NCI-H2227 (cell line): ENCODE data around the gene BTRC.

Experiments used
- DNase-seq: peaks from one replicate; lab custom pipeline; 2025; ENCODE audit not compliant: unreplicated experiment; lab: John Stamatoyannopoulos, UW

BTRC gene

GRCh38 chr10:101513733-101514132 lies 159.8 kb downstream of the BTRC start:
- no peak for DNase-seq

GRCh38 chr10:101525848-101526247 lies 171.9 kb downstream of the BTRC start:
- no peak for DNase-seq

- DNase-seq: no peak
Measured at GRCh38 chr10:101529207-101529606, 175.2 kb downstream of the BTRC start.

DNA sequence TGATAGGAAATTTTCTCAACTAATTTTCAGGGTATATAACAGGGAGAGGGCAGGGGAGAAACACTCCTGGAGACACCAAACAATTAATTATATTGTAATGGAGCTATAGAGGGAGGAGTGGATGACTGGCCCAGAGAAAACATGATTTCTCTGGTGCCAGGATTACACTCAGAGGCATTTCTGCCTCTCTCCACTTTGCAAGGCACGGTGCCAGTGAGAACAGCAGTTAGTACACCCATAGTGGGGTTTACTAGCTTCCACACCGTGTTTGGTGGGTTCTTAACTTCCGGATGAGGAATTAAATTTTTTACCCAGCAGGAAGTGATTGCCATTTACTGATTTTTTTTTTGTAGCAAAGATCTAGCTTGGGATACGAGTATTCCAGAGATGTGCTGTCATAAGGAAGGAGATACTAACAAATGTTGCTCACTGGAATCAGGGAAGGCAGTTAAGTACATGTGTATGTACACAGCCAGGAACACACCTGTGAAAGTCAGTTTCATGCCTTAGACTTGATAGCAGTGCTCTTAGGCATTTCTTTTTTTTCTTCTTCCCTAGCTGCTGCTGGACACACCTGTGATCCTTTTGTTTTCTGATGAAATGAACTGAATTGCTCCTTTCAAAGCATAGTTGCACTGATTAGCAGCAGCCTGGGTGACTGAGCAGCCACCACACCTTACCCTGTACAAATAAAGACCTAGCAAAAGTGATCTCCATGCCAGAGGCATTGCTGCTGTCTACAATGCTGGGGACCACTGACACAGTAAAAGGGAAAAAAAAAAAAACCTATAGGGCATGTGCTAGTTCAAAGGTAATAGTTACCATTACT lies 176.0 kb downstream of the BTRC start:
- no peak for DNase-seq

- no peak for DNase-seq
Measured at GRCh38 chr10:101535949-101536348, 182.0 kb downstream of the BTRC start.

GRCh38 chr10:101536800-101537199 lies 182.8 kb downstream of the BTRC start:
- DNase-seq: peak; percentile 44

DNA sequence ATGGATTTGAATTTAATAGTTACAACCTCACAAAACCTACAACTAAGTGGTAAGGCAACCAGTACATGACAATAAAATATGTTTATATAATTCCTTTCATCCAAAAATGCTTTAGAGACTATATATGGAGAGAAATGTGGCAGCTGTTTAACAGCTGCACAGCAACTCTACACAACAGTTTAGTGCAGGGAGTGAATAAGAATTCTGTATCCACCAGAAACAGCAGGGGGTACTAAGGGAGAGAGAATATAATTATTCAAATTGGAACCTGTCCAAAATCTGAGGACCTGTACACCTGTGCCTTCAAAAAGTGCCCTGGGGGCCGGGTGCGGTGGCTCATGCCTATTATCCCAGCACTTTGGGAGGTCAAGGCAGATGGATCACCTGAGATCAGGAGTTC lies 184.5 kb downstream of the BTRC start:
- DNase-seq: no peak

GRCh38 chr10:101545898-101546297 lies 191.9 kb downstream of the BTRC start:
- peak; percentile 70 for DNase-seq

GRCh38 chr10:101550965-101551364 lies 197.0 kb downstream of the BTRC start:
- no peak for DNase-seq

DNA sequence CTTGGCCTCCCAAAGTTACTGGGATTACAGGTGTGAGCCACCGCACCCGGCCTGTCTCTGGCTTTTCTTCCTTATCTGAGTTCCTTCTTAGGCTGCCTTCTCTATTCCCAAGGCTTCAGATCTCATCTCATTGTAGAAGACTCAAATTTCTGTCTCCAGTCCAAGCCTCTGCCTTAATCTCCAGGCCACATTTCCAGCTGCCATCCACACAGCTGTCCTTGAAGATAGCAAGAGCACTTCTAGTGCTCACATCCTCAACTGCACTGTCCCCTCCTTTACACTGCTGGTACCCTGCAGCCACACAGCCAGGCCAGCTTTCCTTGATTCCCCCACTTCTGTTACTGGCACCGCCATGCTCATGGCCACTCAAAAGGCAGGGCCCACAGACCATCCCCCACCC lies 198.5 kb downstream of the BTRC start:
- DNase-seq: no peak

DNA sequence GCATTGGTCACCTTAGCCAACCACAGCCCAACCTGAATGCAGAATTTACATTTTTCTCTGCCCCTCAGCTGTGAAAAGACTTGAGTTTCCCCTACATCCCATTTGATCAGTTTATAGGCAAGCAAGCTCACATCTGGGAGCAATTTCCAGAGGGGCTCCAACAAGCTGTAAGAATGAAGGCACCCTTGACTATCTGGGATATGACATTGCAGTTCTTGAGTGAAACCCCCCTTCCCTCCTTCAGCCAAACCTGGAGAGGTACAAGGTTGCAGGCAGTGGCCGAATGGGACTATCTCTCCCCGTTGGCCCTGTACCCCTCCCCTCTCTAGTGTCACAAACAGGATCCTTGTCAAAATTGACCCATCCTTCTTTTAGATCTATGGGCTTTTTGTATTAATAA lies 203.6 kb downstream of the BTRC start:
- no peak for DNase-seq

- DNase-seq: no peak
Measured at GRCh38 chr10:101558204-101558603, 204.2 kb downstream of the BTRC start.

DNA sequence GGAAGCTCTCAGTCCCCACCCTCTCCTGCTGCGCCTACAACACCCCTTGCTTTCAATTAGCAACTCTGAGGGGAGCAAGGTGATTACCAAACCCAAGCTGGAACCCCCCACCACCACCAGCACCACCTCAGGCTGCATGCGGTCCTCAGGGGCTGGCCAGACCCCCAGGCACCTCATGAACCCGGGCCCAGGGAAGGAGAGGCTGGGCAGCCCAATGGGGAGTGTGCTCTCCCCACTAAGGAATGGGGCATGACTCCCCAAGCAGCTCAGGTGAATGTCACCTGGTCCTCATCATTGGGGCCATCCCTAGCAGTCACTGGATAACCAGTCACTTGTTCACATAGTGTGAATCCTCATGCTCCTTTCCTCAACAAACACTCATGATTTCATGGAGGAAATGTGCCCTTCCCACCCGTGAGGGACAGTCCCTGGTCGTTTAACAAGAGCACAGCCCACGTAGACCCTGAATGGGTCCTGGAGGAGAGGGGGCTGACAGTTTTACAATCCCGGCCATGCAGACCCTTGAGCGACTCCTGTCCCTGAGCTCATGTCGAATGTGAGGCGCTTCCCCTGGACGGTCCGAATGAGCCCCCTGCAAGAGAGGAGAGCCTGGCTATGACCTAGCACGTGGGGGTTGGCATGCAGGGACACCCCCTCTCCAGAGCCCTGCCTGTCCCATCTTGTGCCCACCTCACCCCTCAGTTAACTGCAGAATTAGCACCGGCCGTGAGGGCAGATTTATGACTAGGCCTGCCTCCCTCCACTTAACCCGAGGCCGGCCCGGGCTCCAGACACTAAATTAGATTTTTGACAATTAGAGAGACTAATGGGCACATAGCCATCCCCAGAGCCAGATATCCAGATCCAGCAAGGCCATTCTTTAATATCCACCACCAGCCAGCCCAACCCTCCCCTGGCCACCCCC lies 205.0 kb downstream of the BTRC start:
- DNase-seq: no peak

- DNase-seq: no peak
Measured at GRCh38 chr10:101559596-101560297, 205.8 kb downstream of the BTRC start.

GRCh38 chr10:101560298-101561067 lies 206.5 kb downstream of the BTRC start:
- no peak for DNase-seq

DNA sequence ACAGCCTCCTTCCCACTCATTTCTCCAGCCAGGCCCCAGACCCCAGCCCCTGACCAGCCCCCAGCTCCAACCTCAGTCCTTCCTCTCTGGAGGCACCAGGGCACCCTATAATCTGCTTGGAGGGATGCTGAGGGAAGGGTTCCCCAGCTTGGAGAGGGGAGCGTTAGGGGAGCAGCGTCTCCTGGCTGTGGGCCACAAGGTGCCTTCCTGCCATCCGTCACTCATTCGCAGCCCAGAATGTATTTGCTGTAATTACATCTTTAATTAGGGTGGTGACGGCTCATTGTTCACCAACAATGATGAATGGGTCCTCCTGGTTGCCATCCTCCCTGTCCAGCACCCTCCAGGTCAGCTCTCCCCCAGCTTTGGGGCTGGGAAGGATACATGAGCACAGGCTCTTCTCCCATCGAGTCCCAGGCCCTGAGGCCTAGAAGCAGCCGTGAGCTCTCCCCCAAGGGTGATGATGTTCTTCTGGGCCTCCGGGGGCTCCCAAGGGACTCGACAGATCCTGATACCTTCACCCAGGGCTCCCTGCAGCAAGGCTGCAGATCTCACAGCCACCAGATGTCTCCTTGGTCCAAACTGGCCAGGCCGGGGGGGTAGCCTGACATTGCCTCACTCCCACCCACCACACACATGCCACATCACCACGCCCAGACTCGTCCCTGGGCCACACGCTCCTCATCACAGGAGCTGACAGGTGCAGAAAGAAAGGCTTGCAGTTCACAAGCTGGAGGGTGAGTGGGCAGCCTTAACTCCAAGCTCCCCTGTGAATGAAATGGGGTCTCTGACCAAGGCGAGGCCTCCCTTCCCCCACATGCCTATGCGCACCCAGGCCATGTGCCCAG lies 207.3 kb downstream of the BTRC start:
- DNase-seq: no peak

DNA sequence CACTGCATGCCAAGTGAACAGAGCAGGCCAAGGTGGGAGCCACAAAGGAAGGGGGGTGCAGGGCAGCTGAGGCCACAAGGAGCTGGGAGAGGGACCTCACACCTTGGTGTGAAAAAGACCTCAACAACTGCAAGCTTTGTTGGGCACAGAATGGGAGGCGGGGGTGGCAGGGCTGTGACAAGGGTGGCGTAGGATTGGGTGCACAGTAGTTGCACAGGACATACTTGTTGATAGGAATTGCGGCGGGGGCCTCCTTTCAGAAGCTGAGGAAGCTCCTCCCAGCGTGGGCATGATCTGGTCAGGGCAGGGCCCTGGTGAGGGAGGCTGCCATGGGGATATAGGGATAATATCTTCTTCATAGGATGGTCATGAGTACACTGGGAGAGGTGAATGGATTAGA lies 208.3 kb downstream of the BTRC start:
- DNase-seq: no peak

DNA sequence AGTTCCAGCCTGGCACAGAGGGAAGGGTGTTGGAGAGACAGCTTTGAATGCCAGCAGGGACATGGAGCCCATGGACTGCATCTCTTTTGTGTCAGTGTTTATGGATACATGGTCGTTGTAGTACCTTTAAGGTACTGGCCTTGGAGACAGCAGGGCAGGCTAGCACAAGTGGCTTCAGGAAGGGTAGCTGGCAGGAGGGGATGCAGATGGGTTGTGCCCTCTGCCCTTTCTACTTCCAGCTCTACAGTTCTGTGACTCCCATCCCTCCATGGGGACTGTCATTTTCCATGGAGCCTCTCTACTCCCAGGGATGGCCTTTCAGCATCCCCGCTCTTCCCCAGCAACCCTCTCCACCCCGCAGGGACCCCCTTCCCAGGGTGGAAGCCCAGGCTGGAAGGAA lies 209.0 kb downstream of the BTRC start:
- no peak for DNase-seq

- no peak for DNase-seq
Measured at GRCh38 chr10:101563497-101564040, 209.6 kb downstream of the BTRC start.
